Liver (tissue), 9 donors: Measurements from ENCODE around the gene ZNF438. TPM values are rescaled to one million over a fixed set of nuclear protein-coding genes. Genes with fewer than 3 reads are reported as not detected.

Experiments
- DNase-seq: peaks from one replicate; pipeline ENCODE4 v3.0.0-alpha.2; 2017; ENCODE audit warnings: low spot score
- H3K27ac ChIP-seq, 2 donors: one replicate each; pipeline ENCODE4 v1.7.0; 2013; ENCODE audit warnings: inconsistent platforms in 2 of 2, low read length in 2 of 2, control low read depth in 1 of 2, low read depth in 1 of 2, mild to moderate bottlenecking in 1 of 2
- H3K27me3 ChIP-seq, 4 donors: one replicate each; pipeline versions ENCODE4 v1.6.1 to v1.7.0; 2013; ENCODE audit warnings: low read length in 3 of 4, inconsistent platforms in 1 of 4, mild to moderate bottlenecking in 1 of 4, moderate library complexity in 1 of 4; ENCODE audit not compliant: control insufficient read depth in 4 of 4, insufficient read depth in 4 of 4
- H3K36me3 ChIP-seq, 4 donors: one replicate each; pipeline versions ENCODE4 v1.6.1 to v1.7.0; 2013; ENCODE audit warnings: low read length in 3 of 4, mild to moderate bottlenecking in 3 of 4, low read depth in 1 of 4, moderate library complexity in 1 of 4; ENCODE audit not compliant: control insufficient read depth in 4 of 4, insufficient read depth in 3 of 4
- H3K4me1 ChIP-seq, 4 donors: one replicate each; pipeline versions ENCODE4 v1.6.1 to v1.7.0; 2013; ENCODE audit warnings: low read length in 3 of 4, mild to moderate bottlenecking in 3 of 4, moderate library complexity in 1 of 4; ENCODE audit not compliant: control insufficient read depth in 4 of 4, insufficient read depth in 4 of 4
- H3K4me3 ChIP-seq, 3 donors: one replicate each; pipeline versions ENCODE4 v1.6.1 to v1.7.0; 2013; ENCODE audit warnings: low read length in 3 of 3, control low read depth in 1 of 3, low read depth in 1 of 3, mild to moderate bottlenecking in 1 of 3
- H3K9ac ChIP-seq, 2 donors: one replicate each; pipeline ENCODE4 v1.7.0; 2013; ENCODE audit warnings: low read length in 2 of 2, mild to moderate bottlenecking in 2 of 2, moderate library complexity in 2 of 2, control low read depth in 1 of 2, low read depth in 1 of 2
- H3K9me3 ChIP-seq, 4 donors: one replicate each; pipeline versions ENCODE4 v1.6.1 to v1.7.0; 2013; ENCODE audit warnings: low read length in 3 of 4; ENCODE audit not compliant: control insufficient read depth in 4 of 4
- CTCF ChIP-seq: fragments of 150-350 bp; IDR thresholded peaks from 2 replicates; pipeline ENCODE4 v1.5.1; 2017; ENCODE audit warnings: improper control_type of control experiment, low read depth, low read length; ENCODE audit not compliant: missing input control
- FOXA1 ChIP-seq: IDR thresholded peaks from 2 replicates; pipeline ENCODE4 v1.6.1; 2016; ENCODE audit warnings: antibody characterized with exemption
- FOXA2 ChIP-seq: IDR thresholded peaks from 2 replicates; pipeline ENCODE4 v1.6.1; 2016; ENCODE audit warnings: antibody characterized with exemption
- GABPA ChIP-seq, 2 donors: IDR thresholded peaks in 1 of 2; conservative IDR thresholded peaks in 1 of 2; 2 replicates each; pipeline ENCODE4 v1.6.1; 2016; ENCODE audit warnings: antibody characterized with exemption in 2 of 2, mild to moderate bottlenecking in 1 of 2, moderate library complexity in 1 of 2
- HNF4A ChIP-seq, 2 donors: conservative IDR thresholded peaks; 2 replicates each; pipeline ENCODE4 v1.6.1; 2016; ENCODE audit warnings: antibody characterized with exemption in 2 of 2, mild to moderate bottlenecking in 2 of 2
- HNF4G ChIP-seq: IDR thresholded peaks from 2 replicates; pipeline ENCODE4 v1.6.1; 2016; ENCODE audit warnings: antibody characterized with exemption
- MAX ChIP-seq: IDR thresholded peaks from 2 replicates; pipeline ENCODE4 v1.6.1; 2016; ENCODE audit warnings: antibody characterized with exemption
- NR2F2 ChIP-seq: IDR thresholded peaks from 2 replicates; pipeline ENCODE4 v1.6.1; 2016; ENCODE audit warnings: antibody characterized with exemption
- RXRA ChIP-seq, 2 donors: IDR thresholded peaks; 2 replicates each; pipeline ENCODE4 v1.6.1; 2017 to 2018; ENCODE audit warnings: antibody characterized with exemption in 2 of 2, mild to moderate bottlenecking in 1 of 2
- SP1 ChIP-seq: IDR thresholded peaks from 2 replicates; pipeline ENCODE4 v1.6.1; 2018; ENCODE audit warnings: antibody characterized with exemption, mild to moderate bottlenecking
- TAF1 ChIP-seq: conservative IDR thresholded peaks from 2 replicates; pipeline ENCODE4 v1.6.1; 2016; ENCODE audit warnings: antibody characterized with exemption, mild to moderate bottlenecking
- YY1 ChIP-seq: IDR thresholded peaks from 2 replicates; pipeline ENCODE4 v1.6.1; 2016; ENCODE audit warnings: antibody characterized with exemption, mild to moderate bottlenecking
- WGBS: extraction: QIAGEN DNeasy Blood & Tissue Kit; methylation state at CpG from one replicate; pipeline ENCODE4 v1.1.7; 2013; 5-methylcytosine and 5-hydroxymethylcytosine counted together
- polyA plus RNA-seq, 2 donors: library from polyadenylated mRNA; stranded (reverse) in 1 of 2; unstranded in 1 of 2; fragments of 200-250 nt in 1 of 2; fragments of >200 nt in 1 of 2; fragmentation: Nextera tagmentation in 1 of 2; extraction: Ambion mirVana in 1 of 2; gene quantifications; one replicate each; pipeline versions ENCODE4 v1.2.1 to v1.2.3, GENCODE V29; 2013 to 2015
- total RNA-seq, 2 donors: library from RNA; depleted of rRNA; stranded (reverse); fragments of >200 nt; gene quantifications; one replicate each; pipeline ENCODE4 v1.2.3, GENCODE V29; 2014
- donor health status: healthy.
- donor health status: healthy.
- donor health status: healthy.
- donor health status: healthy.
- donor health status: healthy.

ZNF438 gene
- total and polyA plus RNA-seq, 4 donors = 1.9 to 2.9 (median 2.2) TPM

- Histone ChIP-seq H3K9me3 (no peaks in the 10 kb centered on the region), H3K36me3 (no peaks in the 10 kb centered on the region), H3K27me3 (no peaks in the 10 kb centered on the region), H3K4me1 (peaks cover 2 to 8% (median 6%) of the 10 kb centered on the region in 4 donors), H3K9ac (no peak overlapping the region), H3K27ac (no peak overlapping the region), H3K4me3 (no peak overlapping the region)
- no peak for DNase-seq
- WGBS = 88% methylated on average over 1 of the region's 1 CpG
- TF ChIP-seq CTCF (no peak), YY1 (no peak), RXRA (IDR thresholded peaks at IDR 0.05) (no peak), SP1 (no peak)
Observed at GRCh38 chr10:31035266-31035798, 3.7 kb upstream of the ZNF438 start.

- Histone ChIP-seq H3K27ac (no peak overlapping the region), H3K4me1 (peaks cover 2 to 8% (median 6%) of the 10 kb centered on the region in 4 donors)
Observed at GRCh38 chr10:31034098-31034909, 2.6 kb upstream of the ZNF438 start.

More at GRCh38 chr10:31034098-31034909, 2.6 kb upstream of the ZNF438 start:
- Histone ChIP-seq H3K9ac (no peak overlapping the region), H3K27me3 (no peaks in the 10 kb centered on the region), H3K4me3 (no peak overlapping the region), H3K36me3 (no peaks in the 10 kb centered on the region), H3K9me3 (no peaks in the 10 kb centered on the region)
- no peak for DNase-seq
- 63% methylated on average over 2 of the region's 2 CpGs for WGBS
- TF ChIP-seq HNF4G (no peak), NR2F2 (no peak), FOXA1 (no peak), CTCF (no peak), HNF4A (conservative IDR thresholded peaks at IDR 0.05) (no peak), MAX (no peak), FOXA2 (no peak), TAF1 (no peak), GABPA (IDR thresholded peaks at IDR 0.05 in 1 of 2, conservative IDR thresholded peaks at IDR 0.05 in 1 of 2) (no peak)
